ENCODE data around the gene RHOT2. TPM values are rescaled to one million over a fixed set of nuclear protein-coding genes. Genes with fewer than 3 reads are reported as not detected.

The RHOT2 gene
- total and polyA plus RNA-seq, 10 of the 15 experiments (the other 5 are each of a cell fraction or from before 2014, with no cell fraction given) = 3.7 to 174 (median 69.8) TPM

DNA sequence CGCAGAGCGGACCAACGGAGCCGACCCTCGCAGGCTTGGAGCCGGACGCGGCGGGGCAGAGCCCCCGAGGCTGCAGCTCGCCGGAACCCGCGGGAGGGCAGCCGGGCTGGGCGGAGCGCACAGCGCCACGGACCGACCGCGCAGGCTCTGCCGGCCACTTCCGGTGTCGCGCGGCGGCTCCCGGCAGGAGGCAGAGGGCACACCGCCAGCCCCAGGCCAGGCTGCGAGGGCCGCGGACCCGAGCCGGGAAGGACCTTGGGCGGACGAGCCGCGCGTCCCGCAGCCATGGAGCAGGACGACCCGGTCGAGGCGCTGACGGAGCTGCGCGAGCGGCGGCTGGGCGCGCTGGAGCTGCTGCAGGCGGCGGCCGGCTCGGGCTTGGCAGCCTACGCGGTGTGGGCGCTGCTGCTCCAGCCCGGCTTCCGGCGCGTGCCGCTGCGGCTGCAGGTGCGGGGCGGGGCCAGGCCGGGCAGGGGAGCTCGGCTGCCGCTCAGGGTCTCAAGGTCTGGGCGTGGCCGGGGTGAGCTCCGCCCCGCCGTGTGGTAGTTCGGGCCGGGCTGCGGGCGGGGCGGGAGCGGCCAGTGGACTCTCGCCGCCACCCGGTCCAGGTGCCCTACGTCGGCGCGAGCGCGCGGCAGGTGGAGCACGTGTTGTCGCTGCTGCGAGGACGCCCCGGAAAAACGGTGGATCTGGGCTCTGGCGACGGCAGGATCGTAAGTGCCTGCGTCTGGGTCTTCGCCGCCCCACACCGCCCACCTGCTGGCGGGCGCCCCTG, 53.2 kb downstream of the RHOT2 start, which contains the start of gene ANTKMT (continued):
- TF ChIP-seq, protein P1, sequence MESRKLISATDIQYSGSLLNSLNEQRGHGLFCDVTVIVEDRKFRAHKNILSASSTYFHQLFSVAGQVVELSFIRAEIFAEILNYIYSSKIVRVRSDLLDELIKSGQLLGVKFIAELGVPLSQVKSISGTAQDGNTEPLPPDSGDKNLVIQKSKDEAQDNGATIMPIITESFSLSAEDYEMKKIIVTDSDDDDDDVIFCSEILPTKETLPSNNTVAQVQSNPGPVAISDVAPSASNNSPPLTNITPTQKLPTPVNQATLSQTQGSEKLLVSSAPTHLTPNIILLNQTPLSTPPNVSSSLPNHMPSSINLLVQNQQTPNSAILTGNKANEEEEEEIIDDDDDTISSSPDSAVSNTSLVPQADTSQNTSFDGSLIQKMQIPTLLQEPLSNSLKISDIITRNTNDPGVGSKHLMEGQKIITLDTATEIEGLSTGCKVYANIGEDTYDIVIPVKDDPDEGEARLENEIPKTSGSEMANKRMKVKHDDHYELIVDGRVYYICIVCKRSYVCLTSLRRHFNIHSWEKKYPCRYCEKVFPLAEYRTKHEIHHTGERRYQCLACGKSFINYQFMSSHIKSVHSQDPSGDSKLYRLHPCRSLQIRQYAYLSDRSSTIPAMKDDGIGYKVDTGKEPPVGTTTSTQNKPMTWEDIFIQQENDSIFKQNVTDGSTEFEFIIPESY (IDR thresholded peaks at IDR 0.05) = no peak
- TF ChIP-seq ZNF207 (IDR thresholded peaks at IDR 0.05; ENCODE audit: borderline replicate concordance) (peak; percentile 96), KDM1A (IDR thresholded peaks at IDR 0.05; ENCODE audit: borderline replicate concordance) (no peak), CBFB (IDR thresholded peaks at IDR 0.05; ENCODE audit: low read depth) (no peak), PML (IDR thresholded peaks at IDR 0.05; ENCODE audit: low read length) (peak; percentile 79; the same call in 1 of the 2 replicates), MYB (IDR thresholded peaks at IDR 0.05; ENCODE audit: borderline replicate concordance, low read depth, low read length) (no peak), E2F4 (IDR thresholded peaks at IDR 0.05; ENCODE audit: low read depth, low read length) (no peak), BCL3 (IDR thresholded peaks at IDR 0.05; ENCODE audit: borderline replicate concordance, insufficient read depth, low read depth, low read length, poor library complexity, severe bottlenecking) (peak; percentile 2), ZNF24 (IDR thresholded peaks at IDR 0.05) (no peak), IRF4 (IDR thresholded peaks at IDR 0.05; ENCODE audit: low read depth, low read length) (no peak), ZBTB40 (IDR thresholded peaks at IDR 0.05; ENCODE audit: borderline replicate concordance) (no peak; the same call in 1 of the 2 replicates), CHD2 (IDR thresholded peaks at IDR 0.05; ENCODE audit: borderline replicate concordance, low read depth, low read length) (no peak), NBN (IDR thresholded peaks at IDR 0.05) (no peak), NFXL1 (IDR thresholded peaks at IDR 0.05; ENCODE audit: borderline replicate concordance) (peak; percentile 45; the same call in 1 of the 2 replicates), ETV6 (conservative IDR thresholded peaks at IDR 0.05 in 1 of 2, IDR thresholded peaks at IDR 0.05 in 1 of 2; ENCODE audit: borderline replicate concordance in 1 of 2, low read depth in 1 of 2) (peak in 1 of 2 experiments; percentile 16; a peak in 1 of 4 replicates), CEBPB (IDR thresholded peaks at IDR 0.05; ENCODE audit: borderline replicate concordance in 1 of 2, low read depth in 2 of 2, low read length in 2 of 2) (no peak), SUPT20H (IDR thresholded peaks at IDR 0.05; ENCODE audit: borderline replicate concordance, control insufficient read depth, low read depth, low read length) (no peak)
- TF ChIP-seq, protein P2, sequence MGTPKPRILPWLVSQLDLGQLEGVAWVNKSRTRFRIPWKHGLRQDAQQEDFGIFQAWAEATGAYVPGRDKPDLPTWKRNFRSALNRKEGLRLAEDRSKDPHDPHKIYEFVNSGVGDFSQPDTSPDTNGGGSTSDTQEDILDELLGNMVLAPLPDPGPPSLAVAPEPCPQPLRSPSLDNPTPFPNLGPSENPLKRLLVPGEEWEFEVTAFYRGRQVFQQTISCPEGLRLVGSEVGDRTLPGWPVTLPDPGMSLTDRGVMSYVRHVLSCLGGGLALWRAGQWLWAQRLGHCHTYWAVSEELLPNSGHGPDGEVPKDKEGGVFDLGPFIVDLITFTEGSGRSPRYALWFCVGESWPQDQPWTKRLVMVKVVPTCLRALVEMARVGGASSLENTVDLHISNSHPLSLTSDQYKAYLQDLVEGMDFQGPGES (IDR thresholded peaks at IDR 0.05) = 0 out of 2 replicates have a peak, but pooled peaks have one; percentile 55
- TF ChIP-seq, protein P3, sequence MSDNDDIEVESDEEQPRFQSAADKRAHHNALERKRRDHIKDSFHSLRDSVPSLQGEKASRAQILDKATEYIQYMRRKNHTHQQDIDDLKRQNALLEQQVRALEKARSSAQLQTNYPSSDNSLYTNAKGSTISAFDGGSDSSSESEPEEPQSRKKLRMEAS (IDR thresholded peaks at IDR 0.05; ENCODE audit: low read depth, low read length) = no peak; the same call in 1 of the 2 replicates

Measured in GM12878 (cell line).